ENCODE data around the gene R3HCC1L.

DNA sequence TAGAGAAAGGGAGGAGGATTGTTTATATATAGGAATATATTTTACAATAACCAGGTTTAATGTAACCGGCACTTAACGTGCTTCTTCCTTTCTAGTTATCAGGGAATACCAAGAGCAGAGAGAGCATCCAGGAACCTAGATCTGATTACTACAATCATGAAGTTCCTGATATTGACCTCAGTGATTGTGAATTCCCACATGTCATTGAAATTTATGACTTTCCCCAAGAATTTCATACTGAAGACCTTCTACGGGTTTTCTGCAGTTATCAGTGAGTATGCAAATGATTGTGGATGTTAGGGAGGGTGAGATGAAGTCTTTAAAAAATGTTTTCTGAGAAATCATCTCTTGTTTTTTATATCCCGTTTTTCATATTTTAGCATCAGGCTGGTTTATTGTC is 97.0 kb downstream of the R3HCC1L start:
- TF ChIP-seq, protein P1, sequence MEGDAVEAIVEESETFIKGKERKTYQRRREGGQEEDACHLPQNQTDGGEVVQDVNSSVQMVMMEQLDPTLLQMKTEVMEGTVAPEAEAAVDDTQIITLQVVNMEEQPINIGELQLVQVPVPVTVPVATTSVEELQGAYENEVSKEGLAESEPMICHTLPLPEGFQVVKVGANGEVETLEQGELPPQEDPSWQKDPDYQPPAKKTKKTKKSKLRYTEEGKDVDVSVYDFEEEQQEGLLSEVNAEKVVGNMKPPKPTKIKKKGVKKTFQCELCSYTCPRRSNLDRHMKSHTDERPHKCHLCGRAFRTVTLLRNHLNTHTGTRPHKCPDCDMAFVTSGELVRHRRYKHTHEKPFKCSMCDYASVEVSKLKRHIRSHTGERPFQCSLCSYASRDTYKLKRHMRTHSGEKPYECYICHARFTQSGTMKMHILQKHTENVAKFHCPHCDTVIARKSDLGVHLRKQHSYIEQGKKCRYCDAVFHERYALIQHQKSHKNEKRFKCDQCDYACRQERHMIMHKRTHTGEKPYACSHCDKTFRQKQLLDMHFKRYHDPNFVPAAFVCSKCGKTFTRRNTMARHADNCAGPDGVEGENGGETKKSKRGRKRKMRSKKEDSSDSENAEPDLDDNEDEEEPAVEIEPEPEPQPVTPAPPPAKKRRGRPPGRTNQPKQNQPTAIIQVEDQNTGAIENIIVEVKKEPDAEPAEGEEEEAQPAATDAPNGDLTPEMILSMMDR (conservative IDR thresholded peaks at IDR 0.05; ENCODE audit: low read depth, low read length): no peak
- TF ChIP-seq RAD21 (IDR thresholded peaks at IDR 0.05; ENCODE audit: low read length): no peak
- TF ChIP-seq RCOR1 (IDR thresholded peaks at IDR 0.05; ENCODE audit: insufficient replicate concordance, low read length): no peak
- TF ChIP-seq CEBPB (IDR thresholded peaks at IDR 0.05; ENCODE audit: low read depth, low read length): no peak
- TF ChIP-seq POLR2A (IDR thresholded peaks at IDR 0.05; ENCODE audit: low read depth, low read length): no peak
